Hematopoietic multipotent progenitor cell treated with erythropoietin and hydrocortisone succinate and interleukin-3 and kit ligand, for 6 days (in vitro differentiated cells): Measurements from ENCODE around the gene MARVELD3.
"Not testable (repeated sequence)": the region's sequence is repeated elsewhere in the genome, so short reads cannot be mapped to it uniquely, and the experiment has no call there.

Experiments used
- DNase-seq: peaks from one replicate; pipeline ENCODE4 v3.0.0-alpha.2; 2015

The MARVELD3 gene

GRCh38 chr16:71672803-71673581 is 47.0 kb downstream of the MARVELD3 start:
- DNase-seq: no peak

GRCh38 chr16:71673582-71673973 is 47.6 kb downstream of the MARVELD3 start:
- DNase-seq: no peak

GRCh38 chr16:71674229-71674628 is 48.2 kb downstream of the MARVELD3 start:
- DNase-seq: no peak

GRCh38 chr16:71675380-71675779 is 49.4 kb downstream of the MARVELD3 start:
- no peak for DNase-seq

- no peak for DNase-seq
These were observed 50.3 kb downstream of the MARVELD3 start for GRCh38 chr16:71676236-71676635.

GRCh38 chr16:71681360-71681759 is 55.4 kb downstream of the MARVELD3 start:
- no peak for DNase-seq

- DNase-seq: not testable (repeated sequence)
These were observed 58.3 kb downstream of the MARVELD3 start for GRCh38 chr16:71684280-71684679.
